WERI-Rb-1 (cell line): ENCODE measurements around the gene ITGB7.

Source experiments
- DNase-seq: peaks from one replicate; pipeline ENCODE4 v3.0.0-alpha.2; 2020
- H3K27ac ChIP-seq: fragments of 250-450 bp; sonication (Bioruptor Pico); 2 replicates; pipeline ENCODE4 v1.5.1; 2020; ENCODE audit warnings: mild to moderate bottlenecking, moderate library complexity
- H3K27me3 ChIP-seq: fragments of 250-450 bp; sonication (Bioruptor Pico); 2 replicates; pipeline ENCODE4 v1.5.1; 2021; ENCODE audit warnings: mild to moderate bottlenecking, low read depth, moderate library complexity; ENCODE audit not compliant: insufficient read depth, severe bottlenecking
- H3K36me3 ChIP-seq: fragments of 250-450 bp; sonication (Bioruptor Pico); 2 replicates; pipeline ENCODE4 v1.5.1; 2020; ENCODE audit warnings: mild to moderate bottlenecking, moderate library complexity
- H3K4me3 ChIP-seq: 2 replicates; pipeline ENCODE4 v1.5.1; 2011; ENCODE audit warnings: low read depth, mild to moderate bottlenecking, control low read depth, low read length
- H3K9me3 ChIP-seq: fragments of 250-450 bp; sonication (Bioruptor Pico); 2 replicates; pipeline ENCODE4 v1.5.1; 2021; ENCODE audit warnings: mild to moderate bottlenecking, moderate library complexity; ENCODE audit not compliant: severe bottlenecking
- CTCF ChIP-seq: IDR thresholded peaks from 2 replicates; pipeline ENCODE4 v1.5.1; 2011; ENCODE audit warnings: low read depth, mild to moderate bottlenecking, control low read depth, inconsistent platforms, low read length

Gene ITGB7

DNA sequence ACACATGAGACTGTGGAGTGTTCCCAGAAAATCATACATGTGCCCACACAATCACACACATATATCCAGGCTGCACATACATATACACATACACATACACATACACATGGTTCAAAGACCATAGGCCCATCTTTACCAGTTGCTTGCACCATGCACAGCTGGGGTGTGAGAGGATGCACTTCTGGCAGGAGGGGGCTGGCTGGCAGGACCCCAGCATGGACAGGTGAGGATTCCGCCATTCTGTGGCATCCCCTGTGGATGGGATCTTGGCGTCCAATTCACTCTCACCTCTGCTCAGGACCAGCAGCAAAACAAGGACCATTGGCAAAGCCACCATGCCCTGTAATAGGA lies 7.0 kb downstream of the ITGB7 start:
- no peaks in the 10 kb centered on the region for H3K36me3 ChIP-seq
- no peak overlapping the region for H3K4me3 ChIP-seq
- TF ChIP-seq CTCF, result no peak
- H3K27me3 ChIP-seq, result peaks cover 4% of the 10 kb centered on the region
- no peak overlapping the region for H3K27ac ChIP-seq
- no peaks in the 10 kb centered on the region for H3K9me3 ChIP-seq
- no peak for DNase-seq

DNA sequence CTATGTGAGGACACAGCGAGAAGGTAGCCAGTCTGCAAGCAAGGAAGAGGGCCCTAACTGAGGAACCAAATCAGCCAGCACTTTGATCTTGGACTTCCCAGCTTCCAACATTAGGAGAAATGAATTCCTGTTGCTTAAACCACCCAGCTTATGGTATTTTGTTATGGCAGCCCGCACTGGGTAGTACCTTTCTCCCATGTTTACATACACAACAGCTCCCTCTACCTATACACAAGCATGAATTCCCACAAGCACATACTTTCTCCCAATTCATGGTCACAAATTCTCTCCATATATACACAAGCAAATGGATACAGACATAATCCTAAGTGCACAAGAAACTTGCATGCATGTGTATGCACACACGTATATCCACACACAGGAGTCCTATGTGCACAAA lies 7.4 kb downstream of the ITGB7 start:
- Histone ChIP-seq H3K36me3 (no peaks in the 10 kb centered on the region), H3K27ac (no peak overlapping the region), H3K9me3 (no peaks in the 10 kb centered on the region), H3K4me3 (no peak overlapping the region), H3K27me3 (peaks cover 4% of the 10 kb centered on the region)
- TF ChIP-seq CTCF, result no peak
- no peak for DNase-seq

- peaks cover 4% of the 10 kb centered on the region for H3K27me3 ChIP-seq
- no peak for TF ChIP-seq CTCF
- no peaks in the 10 kb centered on the region for H3K9me3 ChIP-seq
- no peak overlapping the region for H3K4me3 ChIP-seq
- H3K36me3 ChIP-seq, result no peaks in the 10 kb centered on the region
- no peak for DNase-seq
- no peak overlapping the region for H3K27ac ChIP-seq
Measured at GRCh38 chr12:53198486-53199110, 8.5 kb downstream of the ITGB7 start.

- DNase-seq, result no peak
- Histone ChIP-seq H3K27ac (no peak overlapping the region), H3K36me3 (no peaks in the 10 kb centered on the region), H3K27me3 (peaks cover 4% of the 10 kb centered on the region), H3K9me3 (no peaks in the 10 kb centered on the region), H3K4me3 (no peak overlapping the region)
- TF ChIP-seq CTCF, result no peak
Measured at GRCh38 chr12:53197011-53197640, 9.9 kb downstream of the ITGB7 start.

DNA sequence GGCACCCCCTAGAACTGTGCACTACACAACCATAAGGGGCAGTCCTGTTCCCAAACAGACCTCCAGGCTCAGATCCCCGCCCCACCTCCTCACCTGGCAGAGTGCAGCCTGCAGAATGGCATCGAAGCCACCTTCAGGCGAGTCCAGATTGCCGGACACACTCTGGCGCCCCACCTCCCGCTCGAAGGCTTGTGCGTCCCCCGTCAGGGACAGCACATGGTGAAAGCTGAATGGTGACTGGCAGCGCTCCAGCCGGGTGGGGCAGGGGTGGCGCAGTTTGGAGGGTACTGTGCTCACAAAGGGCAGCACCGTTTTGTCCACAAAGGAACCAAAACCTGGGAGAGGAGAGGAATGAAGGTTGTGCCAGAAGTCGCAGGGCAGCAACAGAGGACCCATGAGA lies 10.6 kb downstream of the ITGB7 start:
- TF ChIP-seq CTCF, result no peak
- no peaks in the 10 kb centered on the region; the same call in none of the 2 replicates for H3K36me3 ChIP-seq
- H3K27me3 ChIP-seq, result peaks cover 4% of the 10 kb centered on the region
- H3K4me3 ChIP-seq, result no peak overlapping the region
- no peak overlapping the region for H3K27ac ChIP-seq
- no peaks in the 10 kb centered on the region for H3K9me3 ChIP-seq
- DNase-seq, result no peak
